ENCODE measurements around the gene GPR35.

GRCh38 chr2:240632306-240632721, 7.0 kb downstream of the GPR35 start:
- TF ChIP-seq CTCF (IDR thresholded peaks at IDR 0.05; ENCODE audit: low read depth, low read length, poor library complexity, severe bottlenecking), result no peak
- TF ChIP-seq EZH2phosphoT487 (IDR thresholded peaks at IDR 0.05; ENCODE audit: borderline replicate concordance, low read length), result no peak

All from DOHH2 (cell line).